Activated naive CD4-positive, alpha-beta T cell treated with anti-CD3 and anti-CD28 coated beads, Interleukin-2, amount 50 U/mL, for 72 hours (primary cell): ENCODE measurements around the gene PITX3. TPM values are rescaled to one million over a fixed set of nuclear protein-coding genes. Genes with fewer than 3 reads are reported as not detected.

Source experiments
- total RNA-seq, 2 donors: library from RNA; stranded (reverse); gene quantifications; one replicate each; pipeline ENCODE4 v1.2.3, GENCODE V29; 2022

The PITX3 gene
- total RNA-seq, 2 donors from 2014 or later = not detected

Other genes starting within 250 kb of the PITX3 start
- gene ARMH3, start 185.3 kb downstream of the PITX3 start, total RNA-seq = 10 to 100 TPM; 20.3 to 24.8 TPM
- 10 to 100 TPM in 1 of 2 donors, 1 to 10 TPM in 1; 6.2 to 20.2 TPM for gene HPS6, start 176.2 kb downstream of the PITX3 start, total RNA-seq
- 10 to 100 TPM; 68.7 to 94.9 TPM for gene LDB1, start 121.1 kb downstream of the PITX3 start, total RNA-seq
- 10 to 100 TPM; 54.2 to 59.1 TPM for gene PPRC1, start 108.5 kb downstream of the PITX3 start, total RNA-seq
- 100 to 1,000 TPM; 101 to 147 TPM for gene NOLC1, start 89.1 kb downstream of the PITX3 start, total RNA-seq
- gene ELOVL3, start 15.2 kb downstream of the PITX3 start, total RNA-seq = under 1 TPM in 1 of 2 donors, not detected in 1; 0.50 TPM
- 10 to 100 TPM; 32.1 to 44.2 TPM for gene GBF1, start 4.0 kb upstream of the PITX3 start, total RNA-seq
- gene NFKB2, start 154.2 kb upstream of the PITX3 start, total RNA-seq = 100 to 1,000 TPM; 213 to 251 TPM
- 10 to 100 TPM in 1 of 2 donors, 1 to 10 TPM in 1; 8.7 to 13.3 TPM for gene PSD, start 177.3 kb upstream of the PITX3 start, total RNA-seq
- 10 to 100 TPM; 12.9 to 27.4 TPM for gene FBXL15, start 179.3 kb upstream of the PITX3 start, total RNA-seq
- gene CUEDC2, start 191.1 kb upstream of the PITX3 start, total RNA-seq = 10 to 100 TPM; 38.7 to 73.9 TPM
- under 1 TPM in 1 of 2 donors, not detected in 1; 0.30 TPM for gene C10orf95, start 210.0 kb upstream of the PITX3 start, total RNA-seq